Measurements from ENCODE around the gene BRSK1. TPM values are rescaled to one million over a fixed set of nuclear protein-coding genes. Genes with fewer than 3 reads are reported as not detected.

The BRSK1 gene
- total and polyA plus RNA-seq, 2 of the 13 experiments (the other 11 are each of a cell fraction or from before 2014, with no cell fraction given) = 0.18 to 1.2 TPM

DNA sequence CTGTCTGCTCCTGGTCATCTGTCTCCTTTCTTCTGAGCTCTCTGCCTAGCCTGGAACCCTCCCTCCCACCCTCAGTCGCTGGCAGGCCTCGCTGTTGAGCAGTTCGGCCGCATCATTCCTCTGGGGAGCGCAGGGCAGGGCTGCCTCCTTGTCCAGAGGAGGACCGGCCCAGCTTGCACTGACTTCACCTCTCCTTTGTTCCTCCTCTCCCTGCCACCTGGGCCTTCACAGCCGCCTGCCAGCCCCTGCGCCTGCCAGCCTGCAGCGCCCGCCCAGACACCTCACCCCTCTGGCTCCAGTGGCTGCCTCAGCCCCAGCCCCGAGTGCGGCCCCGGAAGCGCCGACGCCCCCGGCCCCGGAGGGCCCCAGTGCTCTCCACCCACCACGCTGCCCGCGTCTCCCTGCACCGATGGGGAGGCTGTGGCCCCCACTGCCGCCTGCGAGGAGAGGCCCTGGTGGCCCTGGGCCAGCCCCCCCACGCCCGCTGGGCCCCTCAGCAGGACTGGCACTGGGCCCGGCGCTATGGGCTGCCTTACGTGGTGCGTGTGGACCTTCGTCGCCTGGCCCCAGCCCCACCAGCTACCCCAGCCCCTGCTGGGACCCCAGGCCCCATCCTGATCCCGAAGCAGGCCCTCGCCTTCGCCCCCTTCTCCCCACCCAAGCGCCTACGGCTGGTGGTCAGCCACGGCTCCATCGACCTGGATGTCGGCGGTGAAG, 63.1 kb downstream of the BRSK1 start (continued):
- TF ChIP-seq ZNF143 (CRISPR knock-in tag; IDR thresholded peaks at IDR 0.05) = no peak

DNA sequence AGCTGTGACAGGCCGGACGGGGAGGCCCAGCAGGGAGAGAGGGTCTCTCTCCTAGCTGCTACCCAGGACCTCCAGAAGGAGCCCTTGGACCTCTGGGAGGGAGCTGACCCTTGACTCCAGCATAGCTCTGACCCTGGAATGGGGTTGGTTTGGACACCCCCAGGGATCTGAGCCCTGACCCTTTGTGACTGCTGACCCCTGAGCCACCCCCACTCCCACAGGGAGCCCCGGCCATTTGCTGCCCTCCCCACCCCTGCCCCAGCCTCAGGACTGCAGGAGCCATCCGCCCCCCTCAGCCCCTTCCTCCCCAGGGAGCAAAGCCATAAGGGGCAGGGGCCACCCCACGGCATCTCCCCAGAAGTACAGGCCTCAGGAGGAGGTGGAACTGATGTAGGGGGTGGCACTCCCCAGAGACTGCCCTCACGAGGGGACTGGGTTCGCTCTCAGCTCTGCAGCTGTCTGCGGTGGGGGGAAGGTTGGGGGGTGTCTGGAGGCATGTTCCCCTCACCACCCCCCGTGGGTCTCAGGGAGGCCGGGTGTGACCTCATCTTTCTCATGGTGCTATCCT, 63.7 kb downstream of the BRSK1 start:
- in situ Hi-C loops (cut with HindIII; ENCODE audit: extremely low pct_ligation_motif_present, low pct_unique_long_range_greater_than_20kb) = no loop called here
- BruUV-seq (replicated peaks) = no TSS peak

More for the DNA sequence above, 63.7 kb downstream of the BRSK1 start:
- TF ChIP-seq ZNF451 (CRISPR knock-in tag; IDR thresholded peaks at IDR 0.05) (no peak), ZFYVE20 (CRISPR knock-in tag; IDR thresholded peaks at IDR 0.05; ENCODE audit: borderline replicate concordance, low read depth) (no peak), ZFP41 (CRISPR knock-in tag; IDR thresholded peaks at IDR 0.05; ENCODE audit: borderline replicate concordance) (no peak), ZBTB3 (CRISPR knock-in tag; IDR thresholded peaks at IDR 0.05; ENCODE audit: borderline replicate concordance, low read depth) (no peak), SOX5 (CRISPR knock-in tag; IDR thresholded peaks at IDR 0.05; ENCODE audit: borderline replicate concordance) (no peak), AHDC1 (CRISPR knock-in tag; IDR thresholded peaks at IDR 0.05; ENCODE audit: borderline replicate concordance) (no peak)
- TF ChIP-seq, protein P1, sequence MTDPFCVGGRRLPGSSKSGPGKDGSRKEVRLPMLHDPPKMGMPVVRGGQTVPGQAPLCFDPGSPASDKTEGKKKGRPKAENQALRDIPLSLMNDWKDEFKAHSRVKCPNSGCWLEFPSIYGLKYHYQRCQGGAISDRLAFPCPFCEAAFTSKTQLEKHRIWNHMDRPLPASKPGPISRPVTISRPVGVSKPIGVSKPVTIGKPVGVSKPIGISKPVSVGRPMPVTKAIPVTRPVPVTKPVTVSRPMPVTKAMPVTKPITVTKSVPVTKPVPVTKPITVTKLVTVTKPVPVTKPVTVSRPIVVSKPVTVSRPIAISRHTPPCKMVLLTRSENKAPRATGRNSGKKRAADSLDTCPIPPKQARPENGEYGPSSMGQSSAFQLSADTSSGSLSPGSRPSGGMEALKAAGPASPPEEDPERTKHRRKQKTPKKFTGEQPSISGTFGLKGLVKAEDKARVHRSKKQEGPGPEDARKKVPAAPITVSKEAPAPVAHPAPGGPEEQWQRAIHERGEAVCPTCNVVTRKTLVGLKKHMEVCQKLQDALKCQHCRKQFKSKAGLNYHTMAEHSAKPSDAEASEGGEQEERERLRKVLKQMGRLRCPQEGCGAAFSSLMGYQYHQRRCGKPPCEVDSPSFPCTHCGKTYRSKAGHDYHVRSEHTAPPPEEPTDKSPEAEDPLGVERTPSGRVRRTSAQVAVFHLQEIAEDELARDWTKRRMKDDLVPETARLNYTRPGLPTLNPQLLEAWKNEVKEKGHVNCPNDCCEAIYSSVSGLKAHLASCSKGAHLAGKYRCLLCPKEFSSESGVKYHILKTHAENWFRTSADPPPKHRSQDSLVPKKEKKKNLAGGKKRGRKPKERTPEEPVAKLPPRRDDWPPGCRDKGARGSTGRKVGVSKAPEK (CRISPR knock-in tag; IDR thresholded peaks at IDR 0.05; ENCODE audit: borderline replicate concordance) = no peak
- TF ChIP-seq, protein P2, sequence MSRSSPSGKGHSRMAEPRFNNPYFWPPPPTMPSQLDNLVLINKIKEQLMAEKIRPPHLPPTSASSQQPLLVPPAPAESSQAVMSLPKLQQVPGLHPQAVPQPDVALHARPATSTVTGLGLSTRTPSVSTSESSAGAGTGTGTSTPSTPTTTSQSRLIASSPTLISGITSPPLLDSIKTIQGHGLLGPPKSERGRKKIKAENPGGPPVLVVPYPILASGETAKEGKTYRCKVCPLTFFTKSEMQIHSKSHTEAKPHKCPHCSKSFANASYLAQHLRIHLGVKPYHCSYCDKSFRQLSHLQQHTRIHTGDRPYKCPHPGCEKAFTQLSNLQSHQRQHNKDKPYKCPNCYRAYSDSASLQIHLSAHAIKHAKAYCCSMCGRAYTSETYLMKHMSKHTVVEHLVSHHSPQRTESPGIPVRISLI (CRISPR knock-in tag; IDR thresholded peaks at IDR 0.05; ENCODE audit: borderline replicate concordance) = no peak
- intact Hi-C loops (cut with micrococcal nuclease; ENCODE audit: unreplicated experiment) = no loop called here
- Histone ChIP-seq H3K4me3 (replicated peaks in 1 of 3; ENCODE audit: insufficient read depth in 1 of 3, low read depth in 2 of 3, low read length in 3 of 3) (no peak overlapping the region), H3K4me1 (ENCODE audit: insufficient read depth, low read length) (peaks cover 6% of the 10 kb centered on the region), H3K79me2 (ENCODE audit: insufficient read depth, low read length) (no peaks in the 10 kb centered on the region), H3K9ac (ENCODE audit: insufficient read depth, low read depth, low read length) (no peak overlapping the region), H3K27me3 (ENCODE audit: control insufficient read depth in 1 of 2, insufficient read depth in 2 of 2, low read length in 2 of 2) (peaks cover 6 to 12% of the 10 kb centered on the region in 2 experiments; a peak in 4 of 5 replicates), H2AFZ (ENCODE audit: low read length) (no peak overlapping the region), H4K20me1 (ENCODE audit: insufficient read depth, low read length) (no peaks in the 10 kb centered on the region), H3K27ac (ENCODE audit: extremely low read length, insufficient read depth, low read length) (no peak overlapping the region), H3K36me3 (replicated peaks in 1 of 2; ENCODE audit: control insufficient read depth in 1 of 2, insufficient read depth in 2 of 2, low read length in 2 of 2) (peaks cover 2 to 7% of the 10 kb centered on the region in 2 experiments; a peak in 3 of 5 replicates), H3K4me2 (ENCODE audit: low read depth, low read length) (no peak overlapping the region), H3K9me3 (ENCODE audit: low read length) (no peaks in the 10 kb centered on the region)
- no peak for FAIRE-seq
- WGBS (ENCODE audit: low lambda C conversion rate) = 89% methylated on average over 10 of the region's 10 CpGs
- ATAC-seq = no peak
- CTCF ChIA-PET (ENCODE audit: low intra/inter-chr PET ratio, low total read pairs) = no interaction called here
- no peak for DNase-seq (ENCODE audit: low spot score)
- POLR2A ChIA-PET = no interaction called here
